PC-9 (cell line): Measurements from ENCODE around the gene LRRC8C. TPM values are rescaled to one million over a fixed set of nuclear protein-coding genes. Genes with fewer than 3 reads are reported as not detected.

Source experiments
- BruUV-seq: library from RNA; stranded (reverse); fragments of 400-500 nt; replicated peaks from 2 replicates; lab custom pipeline; 2021; lab: Mats Ljungman, UMichigan
- CTCF ChIA-PET: fragments of 300-600 bp; sonication (Branson Sonifier 250); formaldehyde crosslinking; loops from one replicate; lab custom pipeline; 2022; ENCODE audit warnings: antibody characterized with exemption; lab: Charles Lee
- POLR2A ChIA-PET: fragments of 300-600 bp; sonication (Branson Sonifier 250); formaldehyde crosslinking; loops from one replicate; lab custom pipeline; 2022; ENCODE audit warnings: antibody characterized with exemption; ENCODE audit not compliant: unreplicated experiment; lab: Charles Lee
- DNase-seq, 2 experiments: peaks; one replicate each; pipeline versions ENCODE4 v3.0.0 to v3.0.0-alpha.2; 2015 to 2022; ENCODE audit warnings: mixed read lengths in 1 of 2
- H2AFZ ChIP-seq: fragments of 200-600 bp; sonication (generic); 2 replicates; pipeline ENCODE4 v1.8.1; 2017; ENCODE audit warnings: antibody characterized with exemption
- H3F3A ChIP-seq: fragments of 200-600 bp; sonication (generic); 2 replicates; pipeline ENCODE4 v1.8.1; 2017; ENCODE audit warnings: antibody characterized with exemption, mild to moderate bottlenecking, low read depth; ENCODE audit not compliant: insufficient read depth
- H3K27ac ChIP-seq: fragments of 200-600 bp; sonication (generic); 2 replicates; pipeline ENCODE4 v1.6.1; 2016; ENCODE audit warnings: mixed run types
- H3K27me3 ChIP-seq: fragments of 200-600 bp; sonication (generic); 2 replicates; pipeline ENCODE4 v1.6.1; 2016; ENCODE audit warnings: low read depth, mixed run types; ENCODE audit not compliant: insufficient read depth
- H3K36me3 ChIP-seq: fragments of 200-600 bp; sonication (generic); 2 replicates; pipeline ENCODE4 v1.6.1; 2016; ENCODE audit warnings: low read depth, mixed run types
- H3K4me1 ChIP-seq: fragments of 200-600 bp; sonication (generic); replicated peaks from 2 replicates; pipeline ENCODE4 v1.6.1; 2016; ENCODE audit warnings: mixed run types; ENCODE audit not compliant: insufficient read depth
- H3K4me2 ChIP-seq: fragments of 200-600 bp; sonication (generic); 2 replicates; pipeline ENCODE4 v1.6.1; 2017; ENCODE audit warnings: mixed run types
- H3K4me3 ChIP-seq: fragments of 200-600 bp; sonication (generic); 2 replicates; pipeline ENCODE4 v1.6.1; 2016; ENCODE audit warnings: mixed run types
- H3K79me2 ChIP-seq: fragments of 200-600 bp; sonication (generic); 2 replicates; pipeline ENCODE4 v1.6.1; 2017; ENCODE audit warnings: low read depth, mixed run types
- H3K9me2 ChIP-seq: fragments of 200-600 bp; sonication (generic); 2 replicates; pipeline ENCODE4 v1.8.1; 2017; ENCODE audit warnings: mild to moderate bottlenecking; ENCODE audit not compliant: insufficient read depth
- H3K9me3 ChIP-seq: fragments of 200-600 bp; sonication (generic); 2 replicates; pipeline ENCODE4 v1.8.1; 2016; ENCODE audit warnings: low read depth; ENCODE audit not compliant: insufficient read depth
- H4K20me1 ChIP-seq: fragments of 200-600 bp; sonication (generic); 2 replicates; pipeline ENCODE4 v1.8.1; 2017; ENCODE audit not compliant: insufficient read depth
- CTCF ChIP-seq: fragments of 200-600 bp; sonication (generic); conservative IDR thresholded peaks from 2 replicates; pipeline ENCODE4 v1.6.1; 2017; ENCODE audit warnings: mixed run types, antibody characterized with exemption, mild to moderate bottlenecking, moderate library complexity
- EZH2 ChIP-seq: fragments of 200-600 bp; sonication (generic); IDR thresholded peaks from 2 replicates; pipeline ENCODE4 v1.8.0; 2017; ENCODE audit warnings: antibody characterized with exemption, low read depth
- intact Hi-C: fragments of 100-400 bp; cut with micrococcal nuclease; formaldehyde crosslinking; loops from one replicate; pipeline ENCODE4 v1.10.0; 2022; ENCODE audit not compliant: unreplicated experiment
- total RNA-seq: library from RNA; stranded (reverse); gene quantifications from 2 replicates; pipeline ENCODE4 v1.2.3, GENCODE V29; 2021

Gene LRRC8C
- total RNA-seq, 1 experiment from 2014 or later = 2.2 TPM

DNA sequence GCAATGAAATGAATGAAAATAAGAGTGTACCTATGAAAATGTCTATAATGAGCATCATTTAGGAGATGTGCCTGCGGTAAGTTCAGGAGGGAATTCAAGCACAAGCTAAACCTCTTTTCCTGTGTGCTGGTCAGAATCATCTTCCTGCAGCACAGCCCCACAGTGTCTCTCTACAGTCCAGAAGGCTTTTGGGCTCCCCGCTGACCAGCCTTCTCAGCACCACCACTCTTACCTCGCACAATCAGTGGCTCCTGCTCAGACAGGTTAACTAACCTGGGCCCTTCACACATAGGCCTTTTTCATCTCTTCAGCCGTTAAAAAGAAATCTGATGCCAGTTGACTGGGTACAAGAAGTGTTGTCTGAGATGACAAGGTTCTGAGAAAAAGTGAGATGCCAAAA, 57.7 kb downstream of the LRRC8C start:
- ChIA-PET POLR2A (no interaction called here), CTCF (no interaction called here)
- Histone ChIP-seq H3K36me3 (no peaks in the 10 kb centered on the region), H3K27ac (no peak overlapping the region), H3K9me3 (no peaks in the 10 kb centered on the region), H3F3A (no peaks in the 10 kb centered on the region), H3K4me1 (no peaks in the 10 kb centered on the region), H3K4me3 (no peak overlapping the region), H4K20me1 (no peaks in the 10 kb centered on the region), H3K79me2 (no peaks in the 10 kb centered on the region), H3K4me2 (no peak overlapping the region), H2AFZ (no peak overlapping the region), H3K27me3 (no peaks in the 10 kb centered on the region), H3K9me2 (no peaks in the 10 kb centered on the region)
- no peak for DNase-seq
- no TSS peak for BruUV-seq
- TF ChIP-seq EZH2 (no peak), CTCF (no peak)
- intact Hi-C loops = no loop called here

GRCh38 chr1:89692601-89693521, 59.9 kb downstream of the LRRC8C start:
- Histone ChIP-seq H3K79me2 (no peaks in the 10 kb centered on the region), H3K4me3 (no peak overlapping the region), H3K9me2 (no peaks in the 10 kb centered on the region), H3F3A (no peaks in the 10 kb centered on the region), H4K20me1 (no peaks in the 10 kb centered on the region), H3K4me2 (no peak overlapping the region), H3K27ac (no peak overlapping the region), H3K27me3 (no peaks in the 10 kb centered on the region), H2AFZ (no peak overlapping the region), H3K36me3 (no peaks in the 10 kb centered on the region), H3K9me3 (no peaks in the 10 kb centered on the region), H3K4me1 (no peaks in the 10 kb centered on the region)
- POLR2A ChIA-PET = interaction anchor here (0.7 kb wide), 1 partner anchor 1707 kb away, joined by 3 read pairs; no protein-coding TSS in a partner anchor
- TF ChIP-seq EZH2 = no peak
- no peak for TF ChIP-seq CTCF
- CTCF ChIA-PET = no interaction called here
- intact Hi-C loops = no loop called here
- no peak for DNase-seq
- BruUV-seq = no TSS peak

DNA sequence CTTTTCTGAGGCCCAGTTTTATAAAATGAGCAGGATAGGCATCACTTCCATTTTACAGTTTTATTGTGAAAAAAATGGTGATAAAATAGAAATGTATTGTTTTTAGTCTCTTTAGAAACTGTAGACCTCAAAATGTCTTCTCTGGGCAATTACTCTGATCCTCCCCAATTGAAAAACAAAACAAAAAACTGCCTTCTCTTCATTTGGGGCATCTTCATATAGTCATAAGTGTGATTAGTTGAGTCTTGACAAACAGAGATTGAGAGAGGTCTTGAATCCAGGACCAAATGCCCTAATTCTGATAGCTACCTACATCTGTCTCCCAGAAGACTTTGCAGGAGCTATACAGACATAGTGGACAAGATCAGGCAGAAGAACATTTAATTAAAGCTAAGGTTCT, 62.9 kb downstream of the LRRC8C start:
- Histone ChIP-seq H3K27me3 (no peaks in the 10 kb centered on the region), H3K36me3 (no peaks in the 10 kb centered on the region), H3K9me2 (no peaks in the 10 kb centered on the region), H4K20me1 (no peaks in the 10 kb centered on the region), H3K4me3 (no peak overlapping the region), H3K4me2 (no peak overlapping the region), H3K27ac (no peak overlapping the region), H3K79me2 (no peaks in the 10 kb centered on the region), H3K9me3 (no peaks in the 10 kb centered on the region), H3F3A (no peaks in the 10 kb centered on the region), H2AFZ (no peak overlapping the region), H3K4me1 (no peaks in the 10 kb centered on the region)
- no peak for DNase-seq
- no TSS peak for BruUV-seq
- intact Hi-C loops = no loop called here
- ChIA-PET POLR2A (no interaction called here), CTCF (no interaction called here)
- TF ChIP-seq CTCF (no peak), EZH2 (no peak)
